ENCODE results near the gene ZNF41. TPM values are rescaled to one million over a fixed set of nuclear protein-coding genes. Genes with fewer than 3 reads are reported as not detected.
"Not testable (repeated sequence)": the region's sequence is repeated elsewhere in the genome, so short reads cannot be mapped to it uniquely, and the experiment has no call there.

The ZNF41 gene
- total RNA-seq, 1 experiment from 2014 or later = 12.2 TPM

DNA sequence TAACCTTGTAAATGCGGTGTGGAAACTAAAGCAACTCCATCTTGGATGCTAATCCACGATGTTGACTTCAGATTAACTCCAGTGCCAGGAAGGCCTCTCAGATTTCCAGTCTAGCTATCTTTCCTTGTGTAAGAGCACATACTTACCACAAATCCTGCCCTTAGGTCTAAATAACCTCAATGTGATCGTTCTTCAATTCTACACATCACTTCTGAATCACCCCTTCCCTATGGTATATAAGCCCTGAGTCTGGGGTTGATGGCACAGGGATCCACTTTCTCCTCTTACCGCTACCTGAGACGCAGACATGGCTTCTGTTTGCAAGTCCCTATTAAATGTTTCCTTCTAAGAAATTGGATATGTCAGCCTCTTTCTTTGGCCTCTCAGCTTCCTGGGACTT lies 17.5 kb upstream of the ZNF41 start:
- intact Hi-C loops (cut with micrococcal nuclease; ENCODE audit: unreplicated experiment) = no loop called here
- Mint-ChIP-seq H3K9me3 (ENCODE audit: low read depth, unreplicated experiment) (no peaks in the 10 kb centered on the region), H3K4me1 (ENCODE audit: low read depth, unreplicated experiment) (no peaks in the 10 kb centered on the region), H3K36me3 (ENCODE audit: insufficient read depth, unreplicated experiment) (no peaks in the 10 kb centered on the region), H3K27ac (ENCODE audit: unreplicated experiment) (no peak overlapping the region), H3K4me3 (ENCODE audit: low read depth, unreplicated experiment) (no peak overlapping the region), H3K27me3 (ENCODE audit: unreplicated experiment) (no peaks in the 10 kb centered on the region)
- TF ChIP-seq, protein P1, sequence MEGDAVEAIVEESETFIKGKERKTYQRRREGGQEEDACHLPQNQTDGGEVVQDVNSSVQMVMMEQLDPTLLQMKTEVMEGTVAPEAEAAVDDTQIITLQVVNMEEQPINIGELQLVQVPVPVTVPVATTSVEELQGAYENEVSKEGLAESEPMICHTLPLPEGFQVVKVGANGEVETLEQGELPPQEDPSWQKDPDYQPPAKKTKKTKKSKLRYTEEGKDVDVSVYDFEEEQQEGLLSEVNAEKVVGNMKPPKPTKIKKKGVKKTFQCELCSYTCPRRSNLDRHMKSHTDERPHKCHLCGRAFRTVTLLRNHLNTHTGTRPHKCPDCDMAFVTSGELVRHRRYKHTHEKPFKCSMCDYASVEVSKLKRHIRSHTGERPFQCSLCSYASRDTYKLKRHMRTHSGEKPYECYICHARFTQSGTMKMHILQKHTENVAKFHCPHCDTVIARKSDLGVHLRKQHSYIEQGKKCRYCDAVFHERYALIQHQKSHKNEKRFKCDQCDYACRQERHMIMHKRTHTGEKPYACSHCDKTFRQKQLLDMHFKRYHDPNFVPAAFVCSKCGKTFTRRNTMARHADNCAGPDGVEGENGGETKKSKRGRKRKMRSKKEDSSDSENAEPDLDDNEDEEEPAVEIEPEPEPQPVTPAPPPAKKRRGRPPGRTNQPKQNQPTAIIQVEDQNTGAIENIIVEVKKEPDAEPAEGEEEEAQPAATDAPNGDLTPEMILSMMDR (IDR thresholded peaks at IDR 0.05; ENCODE audit: unreplicated experiment) = no peak
- CTCF ChIA-PET = interaction anchor here (0.6 kb wide), 1 partner anchor 563 kb away, joined by 4 read pairs; no protein-coding TSS in a partner anchor
- no peak for DNase-seq
- no TSS peak for BruUV-seq (replicated peaks)

DNA sequence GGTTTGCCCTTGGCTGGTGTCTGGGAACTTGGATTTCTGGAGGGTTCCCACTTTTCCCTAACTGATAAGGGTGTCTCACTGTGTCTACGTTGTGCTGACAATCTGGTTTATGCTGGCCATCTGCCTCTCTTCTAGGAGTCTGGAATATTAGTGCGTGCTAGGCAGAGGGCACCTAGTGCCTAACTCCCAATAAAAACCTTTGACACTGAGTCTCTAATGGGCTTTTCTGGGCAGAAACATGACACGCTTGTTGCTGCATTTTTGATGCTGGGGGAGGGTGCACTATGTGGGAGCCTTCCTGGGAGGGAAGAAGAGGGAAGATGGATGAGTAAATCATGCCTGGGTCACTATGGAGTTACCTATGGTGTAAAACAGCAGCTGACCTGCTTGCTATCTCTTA lies 16.3 kb upstream of the ZNF41 start:
- TF ChIP-seq, protein P1 (IDR thresholded peaks at IDR 0.05; ENCODE audit: unreplicated experiment) = no peak
- Mint-ChIP-seq H3K36me3 (ENCODE audit: insufficient read depth, unreplicated experiment) (no peaks in the 10 kb centered on the region), H3K27me3 (ENCODE audit: unreplicated experiment) (no peaks in the 10 kb centered on the region), H3K4me3 (ENCODE audit: low read depth, unreplicated experiment) (no peak overlapping the region), H3K9me3 (ENCODE audit: low read depth, unreplicated experiment) (no peaks in the 10 kb centered on the region), H3K4me1 (ENCODE audit: low read depth, unreplicated experiment) (no peaks in the 10 kb centered on the region), H3K27ac (ENCODE audit: unreplicated experiment) (no peak overlapping the region)
- DNase-seq = no peak
- CTCF ChIA-PET = no interaction called here
- no TSS peak for BruUV-seq (replicated peaks)
- intact Hi-C loops (cut with micrococcal nuclease; ENCODE audit: unreplicated experiment) = loop anchor here (5.0 kb wide), 1 partner anchor 528 kb away; no protein-coding TSS in a partner anchor

DNA sequence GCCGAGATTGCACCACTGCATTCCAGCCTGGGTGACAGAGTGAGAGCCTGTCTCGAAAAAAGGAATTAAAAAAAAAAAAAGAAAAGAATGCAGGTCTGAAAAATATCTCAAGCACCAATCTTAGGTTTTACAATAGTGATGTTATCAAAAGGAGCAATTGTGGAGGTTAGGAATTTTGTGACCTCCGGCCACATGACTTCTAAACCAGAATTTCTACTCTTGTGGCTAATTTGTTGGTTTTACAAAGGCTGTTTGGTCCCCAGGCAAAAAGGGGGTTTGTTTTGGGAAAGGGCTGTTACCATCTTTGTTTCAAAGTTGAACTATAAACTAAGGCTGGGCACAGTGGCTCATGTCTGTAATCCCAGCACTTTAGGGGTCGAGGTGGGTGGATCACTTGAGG lies 15.4 kb upstream of the ZNF41 start:
- CTCF ChIA-PET = no interaction called here
- TF ChIP-seq, protein P1 (IDR thresholded peaks at IDR 0.05; ENCODE audit: unreplicated experiment) = no peak
- Mint-ChIP-seq H3K4me1 (ENCODE audit: low read depth, unreplicated experiment) (no peaks in the 10 kb centered on the region), H3K27ac (ENCODE audit: unreplicated experiment) (no peak overlapping the region), H3K36me3 (ENCODE audit: insufficient read depth, unreplicated experiment) (no peaks in the 10 kb centered on the region), H3K27me3 (ENCODE audit: unreplicated experiment) (no peaks in the 10 kb centered on the region), H3K9me3 (ENCODE audit: low read depth, unreplicated experiment) (no peaks in the 10 kb centered on the region), H3K4me3 (ENCODE audit: low read depth, unreplicated experiment) (no peak overlapping the region)
- intact Hi-C loops (cut with micrococcal nuclease; ENCODE audit: unreplicated experiment) = loop anchor here (5.0 kb wide), 1 partner anchor 529 kb away; no protein-coding TSS in a partner anchor
- DNase-seq = no peak
- BruUV-seq (replicated peaks) = no TSS peak

DNA sequence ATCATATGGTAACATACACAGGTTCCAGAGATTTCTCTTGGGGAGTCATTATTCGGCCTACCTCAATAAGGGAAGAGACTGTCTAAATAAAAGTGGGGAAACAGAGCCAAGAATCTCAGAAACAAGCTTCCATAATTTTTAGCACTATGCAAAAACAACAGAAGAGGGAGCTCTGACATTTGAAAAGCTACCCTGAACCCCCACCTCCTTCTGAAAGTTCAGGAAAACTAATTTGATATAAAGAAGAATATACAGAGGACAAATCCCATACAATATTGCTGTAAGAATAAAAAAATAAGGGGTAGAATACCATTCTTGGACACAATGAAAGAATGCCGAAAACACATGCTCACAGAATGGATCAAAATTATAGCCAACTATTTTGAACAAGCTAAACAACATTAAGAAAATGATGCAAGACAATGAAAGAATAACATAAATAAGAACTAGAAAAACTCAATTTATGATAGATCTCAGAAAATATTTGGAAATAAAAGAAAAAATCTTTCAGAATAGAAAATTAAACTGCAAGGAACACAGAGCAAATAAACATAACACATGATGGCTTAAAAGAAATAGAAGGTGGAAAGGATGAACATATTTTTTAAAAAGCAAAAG lies 14.4 kb upstream of the ZNF41 start:
- intact Hi-C loops (cut with micrococcal nuclease; ENCODE audit: unreplicated experiment) = loop anchor here (1.0 to 5.0 kb wide), 2 partner anchors 254 to 530 kb away; no protein-coding TSS in a partner anchor

DNA sequence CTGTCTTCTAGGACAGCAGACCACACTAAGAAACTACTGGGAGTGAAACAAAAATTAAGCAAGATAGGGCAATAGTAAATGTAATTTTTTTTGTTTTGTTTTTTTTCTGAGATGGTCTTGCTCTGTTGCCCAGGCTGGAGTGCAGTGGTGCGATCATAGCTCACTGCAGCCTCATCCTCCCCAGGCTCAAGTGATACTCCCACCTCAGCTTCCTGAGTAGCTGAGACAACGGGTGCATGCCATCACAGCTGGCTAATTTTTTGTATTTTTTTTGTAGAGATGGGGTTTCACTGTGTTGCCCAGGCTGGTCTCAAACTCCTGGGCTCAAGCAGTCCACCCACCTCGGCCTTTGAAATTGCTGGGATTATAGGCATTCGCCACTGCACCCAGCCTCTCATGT lies 9.1 kb upstream of the ZNF41 start:
- H3K4me1 Mint-ChIP-seq (ENCODE audit: low read depth, unreplicated experiment); BruUV-seq (replicated peaks); H3K36me3 Mint-ChIP-seq (ENCODE audit: insufficient read depth, unreplicated experiment); intact Hi-C loops (cut with micrococcal nuclease; ENCODE audit: unreplicated experiment); CTCF ChIA-PET; DNase-seq; H3K27ac Mint-ChIP-seq (ENCODE audit: unreplicated experiment); H3K9me3 Mint-ChIP-seq (ENCODE audit: low read depth, unreplicated experiment); H3K27me3 Mint-ChIP-seq (ENCODE audit: unreplicated experiment); H3K4me3 Mint-ChIP-seq (ENCODE audit: low read depth, unreplicated experiment): not testable (repeated sequence)

More for the DNA sequence above, 14.4 kb upstream of the ZNF41 start:
- DNase-seq = no peak
- H3K27me3 Mint-ChIP-seq (ENCODE audit: unreplicated experiment) = no peaks in the 10 kb centered on the region
- no peaks in the 10 kb centered on the region for H3K4me1 Mint-ChIP-seq (ENCODE audit: low read depth, unreplicated experiment)
- H3K9me3 Mint-ChIP-seq (ENCODE audit: low read depth, unreplicated experiment) = no peaks in the 10 kb centered on the region
- no peaks in the 10 kb centered on the region for H3K36me3 Mint-ChIP-seq (ENCODE audit: insufficient read depth, unreplicated experiment)
- H3K27ac Mint-ChIP-seq (ENCODE audit: unreplicated experiment) = no peak overlapping the region
- CTCF ChIA-PET = interaction anchor here (0.7 to 1.2 kb wide), 4 partner anchors 21 to 254 kb away, joined by 3 to 9 read pairs (median 6); no protein-coding TSS in a partner anchor
- H3K4me3 Mint-ChIP-seq (ENCODE audit: low read depth, unreplicated experiment) = no peak overlapping the region
- BruUV-seq (replicated peaks) = no TSS peak
- TF ChIP-seq, protein P1 (IDR thresholded peaks at IDR 0.05; ENCODE audit: unreplicated experiment) = no peak
